ENCODE data around the gene CRISP2. TPM values are rescaled to one million over a fixed set of nuclear protein-coding genes. Genes with fewer than 3 reads are reported as not detected.

Gene CRISP2
- total and polyA plus RNA-seq, 9 of the 15 experiments (the other 6 are each of a cell fraction or from before 2014, with no cell fraction given) = not detected

- Histone ChIP-seq H3K9me3 (replicated peaks; ENCODE audit: control insufficient read depth, insufficient read depth, low read depth, low read length) (no peaks in the 10 kb centered on the region), H3K79me2 (ENCODE audit: control insufficient read depth, insufficient read depth, low read length) (no peaks in the 10 kb centered on the region), H3K27ac (ENCODE audit: extremely low read depth, low read depth, low read length) (peak overlapping the region; percentile 63), H3K27me3 (ENCODE audit: control insufficient read depth in 2 of 2, insufficient read depth in 2 of 2, low read length in 2 of 2) (no peaks in the 10 kb centered on the region), H3K9me1 (ENCODE audit: control insufficient read depth, insufficient read depth, low read length) (no peaks in the 10 kb centered on the region), H3K4me3 (no peak overlapping the region), H3K4me2 (ENCODE audit: insufficient read depth, low read length) (peak overlapping the region; percentile 46), H4K20me1 (replicated peaks; ENCODE audit: control insufficient read depth, insufficient read depth, low read length) (no peaks in the 10 kb centered on the region), H3K9ac (ENCODE audit: insufficient read depth in 1 of 2, low read depth in 2 of 2, low read length in 2 of 2) (peak overlapping the region in 1 of 2 experiments; percentile 37; a peak in 2 of 4 replicates), H3K36me3 (ENCODE audit: control insufficient read depth, insufficient read depth, low read length) (no peaks in the 10 kb centered on the region), H2AFZ (ENCODE audit: low read depth, low read length) (peak overlapping the region; percentile 93), H3K4me1 (replicated peaks in 1 of 2; ENCODE audit: control insufficient read depth in 2 of 2, insufficient read depth in 2 of 2, low read length in 2 of 2) (peaks cover 10 to 20% of the 10 kb centered on the region in 2 experiments; a peak in 4 of 5 replicates)
- in situ Hi-C loops (cut with MboI) (no loop called here), intact Hi-C loops (cut with micrococcal nuclease) (no loop called here)
- DNase-seq (ENCODE audit: extremely low read depth in 1 of 4, low spot score in 3 of 4) (no peak), ATAC-seq (peak; percentile 29), FAIRE-seq (peak; percentile 11)
- 17% methylated on average over 1 of the region's 1 CpG for WGBS (ENCODE audit: insufficient coverage, low coverage, missing lambda C conversion rate)
- ChIA-PET CTCF (ENCODE audit: low intra/inter-chr PET ratio) (no interaction called here), POLR2A (interaction anchor here (0.7 to 1.2 kb wide), 3 partner anchors 18 to 94 kb away, joined by 3 to 7 read pairs (median 5); no protein-coding TSS in a partner anchor)
- BruUV-seq (replicated peaks) = no TSS peak
- TF ChIP-seq CXXC5 (CRISPR knock-in tag; IDR thresholded peaks at IDR 0.05) (no peak), NFRKB (IDR thresholded peaks at IDR 0.05; ENCODE audit: low read depth) (0 out of 2 replicates have a peak, but pooled peaks have one; percentile 16), NR3C1 (CRISPR knock-in tag; IDR thresholded peaks at IDR 0.05) (no peak), E2F4 (CRISPR knock-in tag; IDR thresholded peaks at IDR 0.05; ENCODE audit: low read depth) (no peak), NR0B1 (IDR thresholded peaks at IDR 0.05; ENCODE audit: partially characterized antibody) (no peak), TCF3 (CRISPR knock-in tag; IDR thresholded peaks at IDR 0.05) (no peak), MEIS2 (IDR thresholded peaks at IDR 0.05; ENCODE audit: partially characterized antibody) (peak; percentile 57), MLLT1 (IDR thresholded peaks at IDR 0.05) (peak in 1 of 2 experiments; percentile 43; a peak in 1 of 4 replicates), NCOA2 (IDR thresholded peaks at IDR 0.05; ENCODE audit: partially characterized antibody in 2 of 2) (peak in 1 of 2 experiments; percentile 29), ZNF592 (IDR thresholded peaks at IDR 0.05) (peak; percentile 57; the same call in 1 of the 2 replicates), MAFG (tag; conservative IDR thresholded peaks at IDR 0.05) (peak; percentile 38)
These were observed 51.0 kb downstream of the CRISP2 start for GRCh38 chr6:49662231-49662891.
